GM12892 (cell line): Measurements from ENCODE around the gene PCA3.

Experiments
- POLR2A ChIP-seq: IDR thresholded peaks from 2 replicates; pipeline ENCODE4 v1.6.1; 2011; ENCODE audit warnings: low read depth, low read length, control low read depth
- POLR2AphosphoS5 ChIP-seq: IDR thresholded peaks from 2 replicates; pipeline ENCODE4 v1.6.1; 2011; ENCODE audit warnings: low read depth, low read length, control low read depth

GRCh38 chr9:76789840-76790239, 25.6 kb downstream of the PCA3 start:
- no peak for TF ChIP-seq POLR2AphosphoS5
- TF ChIP-seq POLR2A, result no peak
